ENCODE data around the gene CDCA8.
"Not testable (repeated sequence)": the region's sequence is repeated elsewhere in the genome, so short reads cannot be mapped to it uniquely, and the experiment has no call there.

The CDCA8 gene

GRCh38 chr1:37673920-37674319 lies 18.4 kb upstream of the CDCA8 start:
- no peak for DNase-seq (ENCODE audit: low read depth)

DNA sequence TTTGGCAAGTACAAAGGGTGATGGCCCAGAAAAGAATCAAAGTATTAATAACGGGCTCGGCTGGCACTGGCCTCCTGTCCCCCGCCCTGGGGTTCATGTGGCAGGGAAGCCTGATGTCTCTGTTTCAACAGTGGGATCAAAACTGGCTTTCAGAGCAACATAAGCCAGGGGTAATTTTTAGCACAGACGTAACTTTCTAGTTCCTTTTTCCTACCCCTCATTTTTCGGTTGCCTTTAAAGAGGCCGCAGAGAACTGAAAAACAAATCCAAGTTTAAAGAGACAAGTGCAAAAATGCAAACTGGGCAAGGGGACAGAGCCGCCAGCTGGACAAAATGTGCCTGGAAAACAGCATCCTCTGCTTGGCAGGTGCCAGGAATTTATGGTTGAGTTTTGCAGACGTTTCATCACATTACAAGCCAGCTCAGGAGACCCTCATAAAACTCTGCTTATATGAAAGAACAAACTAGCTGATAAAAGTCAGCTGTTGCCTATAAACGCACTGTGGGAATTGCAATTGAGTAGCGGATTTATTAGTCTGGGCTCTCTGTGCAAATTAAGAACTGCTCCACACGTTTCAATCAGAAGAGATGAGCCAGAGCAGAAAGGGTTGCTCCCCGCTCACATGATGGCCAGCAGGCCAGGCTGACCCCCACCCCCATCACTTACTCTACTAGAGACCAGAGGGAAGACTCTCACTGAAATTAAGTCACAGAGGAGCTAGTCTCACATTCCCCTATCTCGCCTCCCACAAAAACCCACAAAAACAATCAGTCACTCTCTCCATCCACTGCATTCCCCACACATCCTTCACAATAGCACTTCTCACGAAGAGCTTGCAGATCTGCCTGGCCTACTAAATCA lies 15.8 kb upstream of the CDCA8 start:
- DNase-seq (ENCODE audit: low read depth) = no peak

DNA sequence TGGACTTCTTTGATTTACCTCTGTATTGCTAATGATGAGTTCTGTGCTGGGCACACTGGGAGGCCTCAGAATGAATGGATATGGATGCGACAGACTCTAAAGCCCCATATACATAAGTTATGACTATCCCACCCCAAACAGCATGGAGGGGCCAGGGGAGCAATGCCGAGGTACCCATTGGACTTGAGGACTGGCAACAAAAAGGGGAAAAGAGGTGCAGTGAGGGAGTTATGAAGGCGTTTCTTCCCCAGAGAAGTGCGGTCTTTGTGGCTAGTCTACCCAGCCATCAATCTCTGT lies 15.2 kb upstream of the CDCA8 start:
- no peak for DNase-seq (ENCODE audit: low read depth)

DNA sequence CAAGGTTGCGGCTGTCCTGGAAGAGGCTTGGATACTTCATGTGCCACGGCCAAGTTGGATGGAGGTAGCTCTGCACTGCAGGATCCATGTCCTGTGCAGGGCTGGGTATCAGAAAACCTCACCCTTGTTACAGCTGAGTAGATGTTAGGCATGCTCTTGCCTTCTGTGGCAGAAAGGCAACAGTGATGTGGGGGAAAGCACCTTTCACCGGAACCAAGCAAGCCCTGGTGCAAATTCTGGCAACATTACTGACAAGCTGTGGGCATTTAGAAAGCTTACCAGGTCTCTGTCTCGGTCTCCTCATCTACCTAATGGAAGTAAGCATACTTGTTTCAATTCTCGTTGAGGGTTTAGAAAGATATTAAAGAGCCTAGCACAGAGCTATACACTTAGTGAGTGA lies 14.5 kb upstream of the CDCA8 start:
- no peak for DNase-seq (ENCODE audit: low read depth)

- DNase-seq (ENCODE audit: low read depth) = no peak
Measured at GRCh38 chr1:37680933-37681332, 11.4 kb upstream of the CDCA8 start.

GRCh38 chr1:37682334-37682987 lies 9.9 kb upstream of the CDCA8 start:
- peak; percentile 32 for DNase-seq (ENCODE audit: low read depth)

- DNase-seq (ENCODE audit: low read depth) = not testable (repeated sequence)
Measured at GRCh38 chr1:37684182-37684581, 8.1 kb upstream of the CDCA8 start.

DNA sequence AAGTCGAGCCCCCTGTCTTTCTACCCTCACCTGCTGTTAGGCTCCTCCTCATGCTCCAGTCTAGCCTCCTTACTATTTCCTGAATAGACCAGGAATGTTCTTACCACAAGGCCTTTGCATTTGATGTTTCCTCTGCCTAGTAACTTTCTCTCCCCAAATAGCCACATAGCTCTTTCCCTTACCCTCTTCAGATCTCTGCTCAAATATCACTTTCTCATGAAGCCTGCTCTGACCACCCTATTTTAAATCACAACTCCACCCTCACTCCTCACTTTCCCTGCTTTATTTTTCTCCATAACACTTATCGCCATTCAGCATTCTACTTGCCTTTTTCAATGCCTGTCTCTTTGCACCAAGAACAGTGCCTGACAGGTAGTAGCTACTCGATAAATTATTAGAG lies 6.6 kb upstream of the CDCA8 start:
- no peak for DNase-seq (ENCODE audit: low read depth)

DNA sequence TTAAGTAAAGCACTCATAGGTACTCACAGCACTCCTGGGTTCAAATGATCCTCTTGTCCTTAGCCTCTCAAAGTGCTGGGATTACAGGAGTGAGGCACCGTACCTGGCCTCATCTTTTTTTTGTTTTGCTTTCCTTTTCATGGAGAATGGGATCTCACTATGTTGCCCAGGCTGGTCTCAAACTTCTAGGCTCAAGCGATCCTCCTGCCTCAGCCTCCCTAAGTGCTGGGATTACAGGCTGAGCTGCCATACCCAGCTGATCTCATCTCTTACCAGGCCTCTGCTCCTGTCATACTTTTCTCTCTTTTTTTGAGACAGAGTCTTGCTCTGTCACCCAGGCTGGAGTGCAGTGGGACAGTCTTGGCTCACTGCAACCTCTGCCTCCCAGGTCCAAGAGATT lies 4.6 kb upstream of the CDCA8 start:
- DNase-seq (ENCODE audit: low read depth) = not testable (repeated sequence)

DNA sequence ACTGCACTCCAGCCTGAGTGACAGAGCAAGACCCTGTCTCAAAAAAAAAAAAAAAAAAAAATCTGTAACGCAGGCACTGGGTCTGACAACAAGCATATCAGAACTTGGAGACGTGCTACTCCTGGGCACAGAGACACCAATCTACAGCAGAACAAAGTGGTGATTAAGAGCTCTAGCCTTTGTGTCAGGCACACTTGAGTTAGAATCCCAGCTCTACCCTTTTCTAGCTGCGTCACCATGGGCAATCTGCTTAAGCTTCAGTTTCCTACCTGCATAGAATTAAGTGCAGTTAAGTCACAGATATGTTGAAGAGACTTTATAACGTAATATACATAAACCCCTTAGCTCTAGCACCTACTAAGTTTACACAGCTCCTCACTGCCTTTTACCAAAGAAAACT lies 3.4 kb upstream of the CDCA8 start:
- no peak for DNase-seq (ENCODE audit: low read depth)

DNA sequence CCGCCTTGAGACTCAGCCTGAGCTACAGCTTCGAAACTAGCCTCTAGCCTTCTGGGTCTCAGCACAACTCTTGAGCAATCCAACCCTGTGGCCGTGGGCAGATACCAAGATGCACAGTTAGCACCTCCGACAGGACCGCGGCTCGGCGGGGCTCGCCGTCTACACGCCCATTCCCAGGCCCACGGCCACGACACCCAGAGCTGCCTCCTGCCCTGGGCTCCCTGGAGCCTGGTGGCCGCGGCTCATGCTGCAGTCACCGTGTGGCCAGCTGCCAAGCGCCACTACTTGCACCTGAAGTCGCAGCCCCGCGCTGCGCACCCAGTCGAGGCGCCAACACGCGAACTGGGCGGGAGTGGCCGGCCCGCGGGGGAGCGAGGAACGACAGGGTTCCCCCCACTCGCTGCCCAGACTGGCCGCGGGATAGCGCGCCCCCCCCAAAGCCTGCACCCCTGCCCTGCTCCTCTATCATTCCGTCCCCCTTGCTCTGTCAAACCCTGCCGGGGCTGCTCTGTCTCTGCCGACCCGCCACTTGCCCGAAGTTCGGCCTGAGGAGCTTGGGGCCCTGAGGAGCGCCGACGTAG lies 729 bp upstream of the CDCA8 start:
- no peak for DNase-seq (ENCODE audit: low read depth)

DNA sequence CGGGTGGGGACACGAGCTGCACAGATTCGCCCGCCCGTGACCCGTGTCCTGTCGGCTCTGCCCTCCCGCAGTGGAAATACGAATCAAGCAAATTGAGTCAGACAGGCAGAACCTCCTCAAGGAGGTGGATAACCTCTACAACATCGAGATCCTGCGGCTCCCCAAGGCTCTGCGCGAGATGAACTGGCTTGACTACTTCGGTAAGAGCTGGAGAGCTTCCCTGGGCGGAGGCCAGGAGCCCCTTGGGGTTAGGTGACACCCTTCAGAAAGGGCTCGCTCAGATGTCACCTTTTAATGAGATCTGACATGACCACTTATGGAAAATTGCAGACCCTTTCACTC lies 489 bp downstream of the CDCA8 start:
- no peak for DNase-seq (ENCODE audit: low read depth)

DNA sequence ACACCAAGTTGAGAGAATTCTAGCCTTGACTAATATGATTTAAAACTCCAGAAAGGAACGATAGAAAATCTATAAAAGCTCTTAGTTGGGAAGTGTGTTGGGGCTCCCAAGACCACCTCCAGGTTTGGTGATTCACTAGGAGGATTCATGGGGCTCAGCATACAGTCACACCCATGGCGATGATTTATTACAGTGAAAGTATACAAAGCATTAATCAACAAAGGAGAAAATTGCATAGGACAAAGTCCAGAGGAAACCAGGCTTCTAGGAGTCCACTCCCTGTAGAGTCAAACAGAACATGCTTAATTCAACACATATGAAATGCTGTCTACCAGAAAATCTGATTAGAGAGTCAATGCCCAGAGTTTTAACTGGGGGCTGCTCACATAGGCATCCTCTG lies 4.8 kb downstream of the CDCA8 start:
- no peak for DNase-seq (ENCODE audit: low read depth)

DNA sequence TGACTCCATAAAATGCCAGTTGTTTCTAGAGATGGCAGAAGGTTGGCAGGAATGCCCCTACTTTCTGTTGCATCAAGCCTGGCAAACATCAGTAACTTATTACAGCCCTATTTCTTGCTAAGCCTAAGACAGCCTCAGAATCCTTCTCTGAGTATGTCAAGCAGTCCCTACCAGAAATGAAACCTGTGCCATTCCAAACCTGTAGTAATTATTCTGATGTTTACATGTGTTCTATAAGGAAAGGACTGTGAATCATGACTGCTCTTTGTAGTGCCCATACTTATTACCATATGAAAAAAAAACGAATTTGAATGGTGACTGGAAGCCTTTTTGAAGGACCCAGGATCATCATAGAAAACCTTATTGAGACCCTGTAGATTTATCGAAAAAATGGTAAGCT lies 5.4 kb downstream of the CDCA8 start:
- DNase-seq (ENCODE audit: low read depth) = no peak

DNA sequence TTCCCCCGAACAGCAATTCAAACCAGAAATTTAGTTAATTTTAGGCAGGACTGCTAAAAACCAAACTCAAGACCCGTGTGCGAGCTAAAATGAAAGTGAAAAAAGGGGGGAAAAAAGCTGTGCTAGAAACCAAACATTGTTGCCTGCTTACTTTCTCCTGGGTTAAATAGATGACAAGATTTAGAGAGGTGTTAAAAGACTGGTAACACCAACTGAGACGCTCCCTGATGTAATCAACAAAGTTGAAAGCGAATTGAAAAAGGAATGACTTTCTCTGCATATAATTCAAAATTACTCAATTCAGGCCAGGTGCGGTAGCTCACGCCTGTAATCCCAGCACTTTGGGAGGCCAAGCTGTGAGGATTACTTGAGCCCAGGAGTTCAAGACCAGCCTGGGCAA lies 6.8 kb downstream of the CDCA8 start:
- no peak for DNase-seq (ENCODE audit: low read depth)

- no peak for DNase-seq (ENCODE audit: low read depth)
Measured at GRCh38 chr1:37701051-37701450, 8.7 kb downstream of the CDCA8 start.

- DNase-seq (ENCODE audit: low read depth) = no peak
Measured at GRCh38 chr1:37703061-37703460, 10.7 kb downstream of the CDCA8 start.

DNA sequence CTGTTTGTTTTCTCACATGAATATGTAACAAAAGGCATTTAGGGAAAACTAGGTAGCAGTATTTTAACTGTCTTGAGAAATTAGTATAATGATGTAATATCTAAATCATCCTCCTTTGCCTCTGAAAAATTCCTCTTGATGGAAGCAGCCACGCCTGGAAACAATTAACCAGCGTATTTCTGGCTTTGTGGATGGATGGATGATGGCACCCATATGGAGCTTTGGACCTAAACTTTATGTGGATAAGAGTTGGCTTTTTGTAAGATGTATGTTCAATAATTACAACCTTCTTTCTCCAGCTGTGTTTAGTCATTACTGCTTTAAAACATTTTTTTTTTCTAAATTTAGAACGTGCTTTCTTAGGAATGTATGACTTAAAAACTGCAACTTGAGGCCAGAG lies 12.7 kb downstream of the CDCA8 start:
- no peak for DNase-seq (ENCODE audit: low read depth)

- DNase-seq (ENCODE audit: low read depth) = no peak
Measured at GRCh38 chr1:37705399-37705798, 13.1 kb downstream of the CDCA8 start.

- DNase-seq (ENCODE audit: low read depth) = no peak
Measured at GRCh38 chr1:37708471-37708870, 16.2 kb downstream of the CDCA8 start.

DNA sequence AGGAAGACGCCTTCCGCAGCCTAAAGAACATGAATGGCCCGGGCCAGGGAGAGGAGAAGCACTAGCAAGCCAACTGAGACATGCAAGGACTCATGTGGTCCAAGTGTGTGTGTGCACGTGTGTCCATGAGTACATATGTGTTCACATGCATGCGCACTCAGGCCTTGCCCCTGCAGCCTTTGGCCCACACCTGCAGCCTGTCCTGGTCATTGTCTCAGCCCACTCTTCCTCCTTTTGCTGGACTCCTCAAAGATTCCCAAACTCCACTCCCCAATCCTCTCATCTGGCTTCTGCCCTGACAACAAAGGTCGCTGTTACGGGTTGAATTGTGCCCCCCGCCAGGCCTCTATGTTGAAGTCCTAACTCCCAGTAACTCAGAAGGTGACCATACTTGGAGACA lies 21.9 kb downstream of the CDCA8 start:
- no peak for DNase-seq (ENCODE audit: low read depth)

- no peak for DNase-seq (ENCODE audit: low read depth)
Measured at GRCh38 chr1:37714689-37715088, 22.4 kb downstream of the CDCA8 start.

GRCh38 chr1:37716321-37716720 lies 24.0 kb downstream of the CDCA8 start:
- no peak for DNase-seq (ENCODE audit: low read depth)

DNA sequence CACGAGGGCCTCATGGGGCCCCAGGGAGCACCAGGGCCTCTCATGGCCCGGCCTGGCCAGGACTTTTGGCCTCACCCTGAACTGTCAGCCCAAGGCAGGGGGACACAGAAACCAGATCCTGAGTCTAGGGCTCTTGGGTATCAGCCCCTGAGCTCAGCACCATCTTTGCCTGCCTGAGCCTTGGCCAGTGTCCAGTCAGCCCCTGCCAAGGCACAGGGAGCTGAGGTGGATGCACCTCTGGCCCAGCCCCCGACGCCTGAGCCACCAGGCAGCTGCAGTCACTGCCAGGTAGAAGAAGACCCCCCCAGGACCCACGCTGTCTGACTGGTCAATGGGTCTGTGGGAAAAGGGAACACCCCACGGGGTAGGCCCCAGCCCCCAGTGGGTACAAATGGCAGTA lies 25.3 kb downstream of the CDCA8 start:
- no peak for DNase-seq (ENCODE audit: low read depth)
